Ishikawa (cell line): ENCODE measurements around the gene DUSP8.

Experiments used
- CEBPB ChIP-seq: IDR thresholded peaks from 2 replicates; pipeline ENCODE4 v1.6.1; 2012
- CREB1 ChIP-seq: IDR thresholded peaks from 2 replicates; pipeline ENCODE4 v1.6.1; 2012; ENCODE audit warnings: low read depth
- EGR1 ChIP-seq: IDR thresholded peaks from 2 replicates; pipeline ENCODE4 v1.6.1; 2012
- EP300 ChIP-seq: IDR thresholded peaks from 2 replicates; pipeline ENCODE4 v1.6.1; 2012; ENCODE audit warnings: borderline replicate concordance
- FOXM1 ChIP-seq: IDR thresholded peaks from 2 replicates; pipeline ENCODE4 v1.6.1; 2012; ENCODE audit warnings: low read depth, borderline replicate concordance
- MAX ChIP-seq: IDR thresholded peaks from 2 replicates; pipeline ENCODE4 v1.6.1; 2012
- NFIC ChIP-seq: IDR thresholded peaks from 2 replicates; pipeline ENCODE4 v1.6.1; 2012
- RAD21 ChIP-seq: IDR thresholded peaks from 2 replicates; pipeline ENCODE4 v1.6.1; 2012; ENCODE audit warnings: low read depth
- REST ChIP-seq: IDR thresholded peaks from 2 replicates; pipeline ENCODE4 v1.6.1; 2012; ENCODE audit warnings: low read depth, mild to moderate bottlenecking
- TAF1 ChIP-seq: IDR thresholded peaks from 2 replicates; pipeline ENCODE4 v1.6.1; 2012; ENCODE audit warnings: low read depth, mild to moderate bottlenecking
- TCF12 ChIP-seq: IDR thresholded peaks from 2 replicates; pipeline ENCODE4 v1.6.1; 2012; ENCODE audit warnings: low read depth
- TEAD4 ChIP-seq: IDR thresholded peaks from 2 replicates; pipeline ENCODE4 v1.6.1; 2012
- USF1 ChIP-seq: IDR thresholded peaks from 2 replicates; pipeline ENCODE4 v1.6.1; 2012
- YY1 ChIP-seq: IDR thresholded peaks from 2 replicates; pipeline ENCODE4 v1.6.1; 2012; ENCODE audit warnings: low read depth
- ZBTB7A ChIP-seq: IDR thresholded peaks from 2 replicates; pipeline ENCODE4 v1.6.1; 2012; ENCODE audit warnings: low read depth

The DUSP8 gene

GRCh38 chr11:1532606-1533341, 39.3 kb downstream of the DUSP8 start:
- TF ChIP-seq CEBPB (no peak), USF1 (no peak), TAF1 (no peak), TCF12 (no peak), CREB1 (no peak)

GRCh38 chr11:1532014-1532586, 40.0 kb downstream of the DUSP8 start:
- TF ChIP-seq YY1 = no peak
- no peak for TF ChIP-seq REST
- no peak for TF ChIP-seq TAF1
- no peak for TF ChIP-seq NFIC
- no peak for TF ChIP-seq FOXM1
- no peak for TF ChIP-seq USF1
- TF ChIP-seq TCF12 = no peak
- TF ChIP-seq CREB1 = no peak
- no peak for TF ChIP-seq MAX
- TF ChIP-seq CEBPB = no peak
- no peak for TF ChIP-seq EGR1

GRCh38 chr11:1531449-1532013, 40.5 kb downstream of the DUSP8 start:
- TF ChIP-seq USF1 = no peak
- no peak for TF ChIP-seq TEAD4
- no peak for TF ChIP-seq EGR1
- TF ChIP-seq ZBTB7A = no peak
- no peak for TF ChIP-seq MAX
- TF ChIP-seq CEBPB = no peak
- TF ChIP-seq EP300 = no peak
- no peak for TF ChIP-seq CREB1
- no peak for TF ChIP-seq TAF1
- TF ChIP-seq FOXM1 = no peak
- no peak for TF ChIP-seq YY1
- no peak for TF ChIP-seq NFIC

- no peak for TF ChIP-seq ZBTB7A
- TF ChIP-seq FOXM1 = no peak
- TF ChIP-seq MAX = no peak
- TF ChIP-seq REST = no peak
Observed at GRCh38 chr11:1530686-1531448, 41.2 kb downstream of the DUSP8 start.

- TF ChIP-seq NFIC (no peak), ZBTB7A (no peak), CREB1 (no peak), TCF12 (no peak), REST (no peak), MAX (no peak), USF1 (no peak), FOXM1 (no peak), CEBPB (no peak), EGR1 (no peak), EP300 (no peak), RAD21 (no peak), YY1 (no peak), TEAD4 (no peak), TAF1 (no peak)
Observed at GRCh38 chr11:1529774-1530173, 42.3 kb downstream of the DUSP8 start.
